Measurements from ENCODE around the gene THRA.

THRA gene, protein sequence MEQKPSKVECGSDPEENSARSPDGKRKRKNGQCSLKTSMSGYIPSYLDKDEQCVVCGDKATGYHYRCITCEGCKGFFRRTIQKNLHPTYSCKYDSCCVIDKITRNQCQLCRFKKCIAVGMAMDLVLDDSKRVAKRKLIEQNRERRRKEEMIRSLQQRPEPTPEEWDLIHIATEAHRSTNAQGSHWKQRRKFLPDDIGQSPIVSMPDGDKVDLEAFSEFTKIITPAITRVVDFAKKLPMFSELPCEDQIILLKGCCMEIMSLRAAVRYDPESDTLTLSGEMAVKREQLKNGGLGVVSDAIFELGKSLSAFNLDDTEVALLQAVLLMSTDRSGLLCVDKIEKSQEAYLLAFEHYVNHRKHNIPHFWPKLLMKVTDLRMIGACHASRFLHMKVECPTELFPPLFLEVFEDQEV

GRCh38 chr17:40062329-40063186, at the start of gene THRA:
Gene THRA (plus strand): TSS chr17:40062965. CDS start chr17:40074489, 11,524 bp downstream.
- DNase-seq (ENCODE audit: low spot score), result peak; percentile 92

GRCh38 chr17:40014375-40014980, 48.3 kb upstream of the THRA start:
- DNase-seq (ENCODE audit: low spot score), result no peak

- no peak for DNase-seq (ENCODE audit: low spot score)
Observed at GRCh38 chr17:40015005-40015997, 47.5 kb upstream of the THRA start, which contains the start of gene CSF3. Gene CSF3 (plus strand): TSS chr17:40015440. CDS start chr17:40015475, 35 bp downstream.

DNA sequence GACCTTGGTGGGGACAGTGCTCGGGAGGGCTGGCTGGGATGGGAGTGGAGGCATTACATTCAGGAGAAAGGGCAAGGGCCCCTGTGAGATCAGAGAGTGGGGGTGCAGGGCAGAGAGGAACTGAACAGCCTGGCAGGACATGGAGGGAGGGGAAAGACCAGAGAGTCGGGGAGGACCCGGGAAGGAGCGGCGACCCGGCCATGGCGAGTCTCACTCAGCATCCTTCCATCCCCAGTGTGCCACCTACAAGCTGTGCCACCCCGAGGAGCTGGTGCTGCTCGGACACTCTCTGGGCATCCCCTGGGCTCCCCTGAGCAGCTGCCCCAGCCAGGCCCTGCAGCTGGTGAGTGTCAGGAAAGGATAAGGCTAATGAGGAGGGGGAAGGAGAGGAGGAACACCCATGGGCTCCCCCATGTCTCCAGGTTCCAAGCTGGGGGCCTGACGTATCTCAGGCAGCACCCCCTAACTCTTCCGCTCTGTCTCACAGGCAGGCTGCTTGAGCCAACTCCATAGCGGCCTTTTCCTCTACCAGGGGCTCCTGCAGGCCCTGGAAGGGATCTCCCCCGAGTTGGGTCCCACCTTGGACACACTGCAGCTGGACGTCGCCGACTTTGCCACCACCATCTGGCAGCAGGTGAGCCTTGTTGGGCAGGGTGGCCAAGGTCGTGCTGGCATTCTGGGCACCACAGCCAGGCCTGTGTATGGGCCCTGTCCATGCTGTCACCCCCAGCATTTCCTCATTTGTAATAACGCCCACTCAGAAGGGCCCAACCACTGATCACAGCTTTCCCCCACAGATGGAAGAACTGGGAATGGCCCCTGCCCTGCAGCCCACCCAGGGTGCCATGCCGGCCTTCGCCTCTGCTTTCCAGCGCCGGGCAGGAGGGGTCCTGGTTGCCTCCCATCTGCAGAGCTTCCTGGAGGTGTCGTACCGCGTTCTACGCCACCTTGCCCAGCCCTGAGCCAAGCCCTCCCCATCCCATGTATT, 46.5 kb upstream of the THRA start:
- DNase-seq (ENCODE audit: low spot score), result no peak

- DNase-seq (ENCODE audit: low spot score), result no peak
Observed at GRCh38 chr17:40017422-40018080, 45.2 kb upstream of the THRA start.

DNA sequence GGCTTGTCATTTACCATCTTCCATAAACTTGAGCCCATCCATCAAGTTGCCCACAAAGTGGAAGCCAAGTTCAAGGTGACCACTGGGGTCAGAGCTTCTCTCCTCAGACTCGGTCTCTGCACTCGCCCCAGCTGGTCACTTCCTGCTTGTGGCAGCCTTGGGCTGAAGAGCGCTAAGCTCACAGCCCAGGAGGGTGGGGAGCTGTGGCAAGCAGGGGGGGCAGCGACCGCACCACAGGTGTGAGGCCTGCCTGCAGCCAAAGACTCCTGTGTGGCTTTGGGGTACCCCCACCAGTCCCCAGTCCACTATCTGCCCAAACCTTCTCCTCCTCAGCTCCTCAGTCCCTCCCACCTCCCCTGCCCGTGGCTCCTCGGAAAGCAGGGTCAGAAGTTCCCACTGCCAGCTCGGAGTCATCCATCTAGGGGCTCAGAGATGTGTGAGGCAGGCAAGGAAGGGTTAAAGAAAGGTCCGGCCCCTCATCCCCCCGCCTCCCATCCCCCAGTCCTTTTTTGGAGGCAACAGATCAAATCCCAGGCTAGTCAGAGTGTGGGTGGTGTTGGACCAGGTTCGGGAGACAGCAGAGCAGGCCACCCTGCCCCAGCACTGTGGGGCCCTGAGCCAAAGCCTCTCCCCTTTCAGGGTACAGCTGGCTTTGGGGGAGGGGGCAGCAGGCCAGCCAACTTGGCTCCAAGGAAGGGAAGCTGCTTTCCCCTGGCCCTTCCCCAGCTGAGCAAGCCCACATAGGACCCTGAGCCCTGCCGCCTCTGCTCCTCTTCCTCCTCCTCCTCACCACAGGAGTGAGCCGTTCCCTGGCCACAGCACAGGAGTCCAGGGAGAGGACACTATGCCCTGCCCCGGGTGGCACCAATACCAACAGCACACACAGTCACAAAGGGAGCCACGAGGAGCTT, 44.3 kb upstream of the THRA start:
- DNase-seq (ENCODE audit: low spot score), result no peak

GRCh38 chr17:40019140-40019991, 43.4 kb upstream of the THRA start:
- no peak for DNase-seq (ENCODE audit: low spot score)

GRCh38 chr17:40020146-40020545, 42.6 kb upstream of the THRA start:
- no peak for DNase-seq (ENCODE audit: low spot score)

GRCh38 chr17:40021451-40021971, 41.3 kb upstream of the THRA start:
- peak; percentile 84 for DNase-seq (ENCODE audit: low spot score)

DNA sequence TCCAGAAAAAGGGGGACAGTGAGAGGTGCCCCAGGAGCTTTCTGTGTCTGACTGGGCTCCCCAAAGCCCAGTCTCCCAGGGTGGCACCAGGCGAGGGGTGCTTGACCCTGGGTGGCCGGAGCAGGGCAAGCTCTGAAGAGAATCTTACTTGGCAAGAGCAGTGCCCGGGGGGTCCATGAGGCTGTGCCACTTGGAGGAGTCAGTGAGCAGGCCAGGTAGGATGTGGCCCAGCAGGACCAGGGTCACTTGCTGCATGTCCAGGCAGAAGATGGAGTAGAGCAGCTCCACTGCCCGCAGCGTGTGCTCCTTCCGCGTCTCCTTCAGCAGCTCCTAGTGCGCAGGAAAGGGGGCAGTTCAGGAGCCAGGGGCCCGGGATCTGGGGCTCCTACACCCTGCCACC, 40.3 kb upstream of the THRA start:
- DNase-seq (ENCODE audit: low spot score), result peak; percentile 2

- peak; percentile 6 for DNase-seq (ENCODE audit: low spot score)
Observed at GRCh38 chr17:40022961-40023541, 39.7 kb upstream of the THRA start.

- DNase-seq (ENCODE audit: low spot score), result no peak
Observed at GRCh38 chr17:40023590-40024292, 39.0 kb upstream of the THRA start.

GRCh38 chr17:40024901-40025300, 37.9 kb upstream of the THRA start:
- DNase-seq (ENCODE audit: low spot score), result peak; percentile 9

DNA sequence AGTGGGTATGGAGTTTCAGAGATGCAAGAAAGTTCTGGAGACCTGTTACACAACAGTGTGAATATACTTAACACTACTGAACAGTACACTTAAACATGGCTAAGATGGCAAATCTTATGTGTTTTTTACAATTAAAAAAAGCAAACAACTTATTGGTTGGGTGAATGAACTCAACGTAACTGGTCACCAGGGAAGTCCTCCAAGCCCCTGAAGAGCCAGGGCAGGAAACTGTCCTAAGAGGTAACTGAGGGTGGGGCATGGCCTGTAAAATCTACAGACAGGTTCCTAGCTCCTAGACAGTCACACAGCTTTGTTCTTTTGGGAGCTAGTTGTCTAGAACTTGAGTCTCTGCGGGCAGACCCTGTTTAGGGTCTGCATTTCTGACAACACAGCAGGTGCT, 37.2 kb upstream of the THRA start:
- no peak for DNase-seq (ENCODE audit: low spot score)

DNA sequence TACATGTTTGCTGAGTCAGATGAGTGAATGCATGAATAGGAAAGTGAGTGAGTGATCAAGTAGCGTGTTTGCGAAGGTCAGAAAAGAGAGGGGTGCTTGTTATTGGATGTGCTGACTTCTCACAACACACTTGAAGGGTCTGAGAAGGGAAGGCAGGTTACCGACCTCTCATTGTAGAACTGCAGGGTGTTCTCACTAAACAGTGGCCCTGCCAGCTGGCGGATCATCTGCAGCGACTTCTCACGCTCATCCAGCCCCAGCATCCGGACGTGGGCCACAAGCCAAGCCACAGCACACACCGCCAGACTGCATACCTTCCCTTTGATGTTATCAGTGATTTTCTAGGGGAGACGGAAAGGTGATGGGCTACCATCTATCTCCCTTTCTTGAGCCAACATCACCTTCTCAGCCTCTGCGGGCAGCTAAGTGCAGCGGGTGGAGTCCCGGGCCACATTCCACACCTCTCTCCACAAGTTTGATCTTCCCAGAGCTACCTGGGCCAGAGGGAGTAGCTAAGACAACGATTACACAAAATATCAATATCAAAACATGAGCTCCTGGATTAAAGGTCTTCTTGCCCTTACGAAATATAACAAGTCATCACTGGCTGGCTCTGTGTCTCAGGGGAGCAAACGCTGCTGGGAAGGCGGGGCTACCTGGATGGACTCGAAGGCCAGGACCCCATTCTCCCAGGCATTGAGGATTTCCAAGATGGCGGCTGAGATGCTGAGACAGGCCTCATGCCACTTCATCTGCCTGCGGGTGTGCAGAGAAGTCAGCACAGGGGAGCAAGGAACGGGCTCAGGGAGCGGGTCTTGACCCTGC, 36.6 kb upstream of the THRA start:
- peak; percentile 3 for DNase-seq (ENCODE audit: low spot score)

Data from AG20443 (cell line).